Nephron progenitor cell (in vitro differentiated cells): Measurements from ENCODE around the gene FBXL13.
A peak's percentile ranks its signal among the peaks of the same experiment; 100 is the strongest.
"Not testable (repeated sequence)": the region's sequence is repeated elsewhere in the genome, so short reads cannot be mapped to it uniquely, and the experiment has no call there.

Source experiments
- DNase-seq: peaks from one replicate; pipeline ENCODE4 v3.0.0; 2021
- H3K27ac Mint-ChIP-seq: 2 replicates; pipeline ENCODE4 v1.8.0; 2021; ENCODE audit warnings: mild to moderate bottlenecking, moderate library complexity, mixed read lengths
- H3K27me3 Mint-ChIP-seq: 2 replicates; pipeline ENCODE4 v1.8.0; 2021; ENCODE audit warnings: mild to moderate bottlenecking, low read depth, mixed read lengths; ENCODE audit not compliant: poor library complexity
- H3K36me3 Mint-ChIP-seq: 2 replicates; pipeline ENCODE4 v1.8.0; 2021; ENCODE audit warnings: low read depth, mixed read lengths
- H3K4me1 Mint-ChIP-seq: 2 replicates; pipeline ENCODE4 v1.8.0; 2021; ENCODE audit warnings: mixed read lengths
- H3K4me3 Mint-ChIP-seq: 2 replicates; pipeline ENCODE4 v1.8.0; 2021; ENCODE audit warnings: mild to moderate bottlenecking, moderate library complexity, mixed read lengths
- H3K9me3 Mint-ChIP-seq: 2 replicates; pipeline ENCODE4 v1.8.0; 2021; ENCODE audit warnings: mild to moderate bottlenecking, moderate library complexity, mixed read lengths
- CTCF ChIP-seq: fragments of 200-600 bp; sonication (generic); IDR thresholded peaks from 2 replicates; pipeline ENCODE4 v1.5.0; 2021; ENCODE audit warnings: antibody characterized with exemption

Gene FBXL13

GRCh38 chr7:103051519-103051918 lies 23.1 kb downstream of the FBXL13 start:
- Mint-ChIP-seq H3K4me3 (no peak overlapping the region), H3K27ac (no peak overlapping the region), H3K4me1 (no peaks in the 10 kb centered on the region), H3K9me3 (peaks cover 52% of the 10 kb centered on the region), H3K27me3 (no peaks in the 10 kb centered on the region), H3K36me3 (peaks cover 81% of the 10 kb centered on the region)
- DNase-seq = no peak
- TF ChIP-seq CTCF = no peak

GRCh38 chr7:103048833-103049232 lies 25.8 kb downstream of the FBXL13 start:
- H3K4me1 Mint-ChIP-seq = no peaks in the 10 kb centered on the region
- H3K27ac Mint-ChIP-seq = no peak overlapping the region
- no peaks in the 10 kb centered on the region for H3K27me3 Mint-ChIP-seq
- H3K36me3 Mint-ChIP-seq = peaks cover 87% of the 10 kb centered on the region
- no peak for TF ChIP-seq CTCF
- peaks cover 60% of the 10 kb centered on the region for H3K9me3 Mint-ChIP-seq
- no peak for DNase-seq
- H3K4me3 Mint-ChIP-seq = no peak overlapping the region

GRCh38 chr7:103041815-103042214 lies 32.8 kb downstream of the FBXL13 start:
- DNase-seq, H3K4me1 Mint-ChIP-seq, H3K27ac Mint-ChIP-seq, H3K27me3 Mint-ChIP-seq, H3K4me3 Mint-ChIP-seq: not testable (repeated sequence)
- peaks cover 61% of the 10 kb centered on the region for H3K9me3 Mint-ChIP-seq
- peaks cover 70% of the 10 kb centered on the region for H3K36me3 Mint-ChIP-seq

- not testable (repeated sequence) for H3K27ac Mint-ChIP-seq, H3K4me3 Mint-ChIP-seq, H3K27me3 Mint-ChIP-seq, H3K4me1 Mint-ChIP-seq
- DNase-seq = peak; percentile 23
- Mint-ChIP-seq H3K36me3 (peaks cover 56% of the 10 kb centered on the region), H3K9me3 (peaks cover 61% of the 10 kb centered on the region)
Observed at GRCh38 chr7:103037823-103038739, 36.5 kb downstream of the FBXL13 start.

- no peaks in the 10 kb centered on the region for H3K4me1 Mint-ChIP-seq
- no peak overlapping the region for H3K4me3 Mint-ChIP-seq
- TF ChIP-seq CTCF = no peak
- no peak for DNase-seq
- H3K27me3 Mint-ChIP-seq = no peaks in the 10 kb centered on the region
- H3K9me3 Mint-ChIP-seq = peaks cover 59% of the 10 kb centered on the region
- no peak overlapping the region for H3K27ac Mint-ChIP-seq
- peaks cover 52% of the 10 kb centered on the region for H3K36me3 Mint-ChIP-seq
Observed at GRCh38 chr7:103037476-103037822, 37.1 kb downstream of the FBXL13 start.

- H3K36me3 Mint-ChIP-seq = peaks cover 26% of the 10 kb centered on the region
- not testable (repeated sequence) for H3K4me3 Mint-ChIP-seq, DNase-seq, H3K4me1 Mint-ChIP-seq, H3K27ac Mint-ChIP-seq, H3K27me3 Mint-ChIP-seq
- H3K9me3 Mint-ChIP-seq = peaks cover 31% of the 10 kb centered on the region
Observed at GRCh38 chr7:103034318-103034717, 40.3 kb downstream of the FBXL13 start.

GRCh38 chr7:103031781-103032180 lies 42.8 kb downstream of the FBXL13 start:
- H3K9me3 Mint-ChIP-seq = peaks cover 22% of the 10 kb centered on the region
- H3K27me3 Mint-ChIP-seq = peaks cover 3% of the 10 kb centered on the region
- H3K4me3 Mint-ChIP-seq = no peak overlapping the region
- TF ChIP-seq CTCF = no peak
- no peak for DNase-seq
- peaks cover 18% of the 10 kb centered on the region for H3K36me3 Mint-ChIP-seq
- no peak overlapping the region for H3K27ac Mint-ChIP-seq
- no peaks in the 10 kb centered on the region for H3K4me1 Mint-ChIP-seq
